ENCODE data around the gene MMP3. TPM values are rescaled to one million over a fixed set of nuclear protein-coding genes. Genes with fewer than 3 reads are reported as not detected.

MMP3 gene
- total and polyA plus RNA-seq, 9 of the 15 experiments (the other 6 are each of a cell fraction or from before 2014, with no cell fraction given) = not detected

- DNase-seq (ENCODE audit: extremely low read depth in 1 of 4, low spot score in 3 of 4) = no peak
- intact Hi-C loops (cut with micrococcal nuclease) = no loop called here
- Histone ChIP-seq H3K36me3 (ENCODE audit: control insufficient read depth, insufficient read depth, low read length) (no peaks in the 10 kb centered on the region), H3K4me1 (replicated peaks in 1 of 2; ENCODE audit: control insufficient read depth in 2 of 2, insufficient read depth in 2 of 2, low read length in 2 of 2) (no peaks in the 10 kb centered on the region), H3K9ac (ENCODE audit: insufficient read depth in 1 of 2, low read depth in 2 of 2, low read length in 2 of 2) (no peak within 1 kb of the TSS), H3K79me2 (ENCODE audit: control insufficient read depth, insufficient read depth, low read length) (no peaks in the 10 kb centered on the region), H4K20me1 (replicated peaks; ENCODE audit: control insufficient read depth, insufficient read depth, low read length) (no peaks in the 10 kb centered on the region), H3K4me3 (no peak within 1 kb of the TSS), H3K9me1 (ENCODE audit: control insufficient read depth, insufficient read depth, low read length) (no peaks in the 10 kb centered on the region), H3K27ac (ENCODE audit: extremely low read depth, low read depth, low read length) (no peak within 1 kb of the TSS), H3K4me2 (ENCODE audit: insufficient read depth, low read length) (no peak within 1 kb of the TSS), H3K9me3 (replicated peaks; ENCODE audit: control insufficient read depth, insufficient read depth, low read depth, low read length) (no peaks in the 10 kb centered on the region), H2AFZ (ENCODE audit: low read depth, low read length) (no peak within 1 kb of the TSS), H3K27me3 (ENCODE audit: control insufficient read depth in 2 of 2, insufficient read depth in 2 of 2, low read length in 2 of 2) (no peaks in the 10 kb centered on the region)
- ChIA-PET CTCF (ENCODE audit: low intra/inter-chr PET ratio) (no interaction called here), POLR2A (interaction anchor here (0.6 kb wide), 1 partner anchor 1544 kb away, joined by 3 read pairs; no protein-coding TSS in a partner anchor)
- TF ChIP-seq HNRNPUL1 (IDR thresholded peaks at IDR 0.05; ENCODE audit: low read length) = no peak
- no peak for TF ChIP-seq WHSC1 (IDR thresholded peaks at IDR 0.05; ENCODE audit: low read length)
- no peak for TF ChIP-seq RREB1 (CRISPR knock-in tag; IDR thresholded peaks at IDR 0.05)
- 4% methylated on average over 7 of the region's 7 CpGs for WGBS (ENCODE audit: insufficient coverage, low coverage, missing lambda C conversion rate)
- FAIRE-seq = no peak
- no TSS peak for BruUV-seq (replicated peaks)
- in situ Hi-C loops (cut with MboI) = no loop called here
- ATAC-seq = no peak
Observed at GRCh38 chr11:102798012-102798746, 45.2 kb downstream of the MMP3 start, which contains the start of gene MMP1. Gene MMP1, minus strand, starts transcription at chr11:102798160. Its CDS starts 68 bp downstream, at chr11:102798092.
